ENCODE measurements around the gene SLC25A21. TPM values are rescaled to one million over a fixed set of nuclear protein-coding genes. Genes with fewer than 3 reads are reported as not detected.

The SLC25A21 gene
- total RNA-seq, 1 donor from 2014 or later = not detected

- Mint-ChIP-seq H3K36me3 (ENCODE audit: low read depth) (no peaks in the 10 kb centered on the region), H3K27ac (no peak overlapping the region), H3K9me3 (no peaks in the 10 kb centered on the region), H3K4me1 (no peaks in the 10 kb centered on the region), H3K27me3 (no peaks in the 10 kb centered on the region), H3K4me3 (no peak overlapping the region)
- TF ChIP-seq, protein P1, sequence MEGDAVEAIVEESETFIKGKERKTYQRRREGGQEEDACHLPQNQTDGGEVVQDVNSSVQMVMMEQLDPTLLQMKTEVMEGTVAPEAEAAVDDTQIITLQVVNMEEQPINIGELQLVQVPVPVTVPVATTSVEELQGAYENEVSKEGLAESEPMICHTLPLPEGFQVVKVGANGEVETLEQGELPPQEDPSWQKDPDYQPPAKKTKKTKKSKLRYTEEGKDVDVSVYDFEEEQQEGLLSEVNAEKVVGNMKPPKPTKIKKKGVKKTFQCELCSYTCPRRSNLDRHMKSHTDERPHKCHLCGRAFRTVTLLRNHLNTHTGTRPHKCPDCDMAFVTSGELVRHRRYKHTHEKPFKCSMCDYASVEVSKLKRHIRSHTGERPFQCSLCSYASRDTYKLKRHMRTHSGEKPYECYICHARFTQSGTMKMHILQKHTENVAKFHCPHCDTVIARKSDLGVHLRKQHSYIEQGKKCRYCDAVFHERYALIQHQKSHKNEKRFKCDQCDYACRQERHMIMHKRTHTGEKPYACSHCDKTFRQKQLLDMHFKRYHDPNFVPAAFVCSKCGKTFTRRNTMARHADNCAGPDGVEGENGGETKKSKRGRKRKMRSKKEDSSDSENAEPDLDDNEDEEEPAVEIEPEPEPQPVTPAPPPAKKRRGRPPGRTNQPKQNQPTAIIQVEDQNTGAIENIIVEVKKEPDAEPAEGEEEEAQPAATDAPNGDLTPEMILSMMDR (IDR thresholded peaks at IDR 0.05) = no peak
- CTCF ChIA-PET = no interaction called here
- ATAC-seq (ENCODE audit: low read depth) (no peak), DNase-seq (no peak)
- POLR2A ChIA-PET = no interaction called here
- intact Hi-C loops (cut with micrococcal nuclease) = no loop called here
Observed at GRCh38 chr14:36939265-36939664, 233.1 kb downstream of the SLC25A21 start.

GRCh38 chr14:36938678-36939077 lies 233.7 kb downstream of the SLC25A21 start:
- POLR2A ChIA-PET = no interaction called here
- TF ChIP-seq, protein P1 (IDR thresholded peaks at IDR 0.05) = no peak
- H3K36me3 Mint-ChIP-seq (ENCODE audit: low read depth) = no peaks in the 10 kb centered on the region
- H3K4me3 Mint-ChIP-seq = no peak overlapping the region
- H3K27ac Mint-ChIP-seq = no peak overlapping the region
- H3K27me3 Mint-ChIP-seq = no peaks in the 10 kb centered on the region
- ATAC-seq (ENCODE audit: low read depth) (no peak), DNase-seq (no peak)
- intact Hi-C loops (cut with micrococcal nuclease) = no loop called here
- CTCF ChIA-PET = no interaction called here
- H3K9me3 Mint-ChIP-seq = no peaks in the 10 kb centered on the region
- H3K4me1 Mint-ChIP-seq = no peaks in the 10 kb centered on the region

DNA sequence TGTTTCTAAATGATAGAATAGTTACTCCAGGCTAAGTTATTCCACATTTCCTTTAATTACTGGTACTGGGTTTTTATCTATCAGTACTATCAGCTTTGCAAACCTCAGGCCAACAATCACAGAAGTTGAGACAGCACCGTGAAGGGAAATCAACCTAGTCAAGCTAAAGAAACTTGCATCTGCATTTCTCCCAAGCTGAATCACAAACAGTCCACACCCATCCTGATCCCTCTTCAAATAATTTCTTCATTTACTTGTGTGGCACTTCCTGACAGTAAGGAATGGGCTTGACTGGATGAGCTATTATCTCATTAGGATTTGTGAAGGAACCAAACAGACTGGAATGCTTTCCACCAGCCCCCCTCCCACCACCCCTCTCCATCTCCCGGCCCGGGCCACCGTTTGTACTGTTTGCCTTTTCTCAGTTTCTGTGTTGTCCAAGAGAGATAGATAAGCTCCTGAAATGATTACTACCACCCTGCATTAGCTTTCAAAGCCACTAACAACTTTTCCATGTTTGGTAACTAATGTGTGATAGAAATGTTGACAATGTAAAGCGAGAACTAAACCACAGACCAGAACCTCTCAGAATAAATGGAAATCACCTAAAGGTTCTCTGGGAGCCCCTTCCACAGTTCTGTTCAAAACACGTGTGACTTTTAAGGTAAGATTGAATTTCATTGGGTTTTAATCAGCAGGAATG lies 236.3 kb downstream of the SLC25A21 start:
- Mint-ChIP-seq H3K4me1 (no peaks in the 10 kb centered on the region), H3K9me3 (no peaks in the 10 kb centered on the region), H3K27ac (no peak overlapping the region), H3K27me3 (no peaks in the 10 kb centered on the region), H3K36me3 (ENCODE audit: low read depth) (no peaks in the 10 kb centered on the region), H3K4me3 (no peak overlapping the region)
- no peak for DNase-seq
- TF ChIP-seq, protein P1 (IDR thresholded peaks at IDR 0.05) = no peak
- intact Hi-C loops (cut with micrococcal nuclease) = no loop called here
- ChIA-PET POLR2A (no interaction called here), CTCF (no interaction called here)
- no peak for ATAC-seq (ENCODE audit: low read depth)

- no peak overlapping the region for H3K4me3 Mint-ChIP-seq
- ATAC-seq (ENCODE audit: low read depth) (no peak), DNase-seq (no peak)
- CTCF ChIA-PET = interaction anchor here (1.8 kb wide), 1 partner anchor 7 kb away, joined by 6 read pairs; no protein-coding TSS in a partner anchor
- no peaks in the 10 kb centered on the region for H3K36me3 Mint-ChIP-seq (ENCODE audit: low read depth)
- no peaks in the 10 kb centered on the region for H3K4me1 Mint-ChIP-seq
- POLR2A ChIA-PET = no interaction called here
- no peaks in the 10 kb centered on the region for H3K9me3 Mint-ChIP-seq
- TF ChIP-seq, protein P1 (IDR thresholded peaks at IDR 0.05) = no peak
- no peaks in the 10 kb centered on the region for H3K27me3 Mint-ChIP-seq
- no peak overlapping the region for H3K27ac Mint-ChIP-seq
- intact Hi-C loops (cut with micrococcal nuclease) = no loop called here
Observed at GRCh38 chr14:36934304-36934703, 238.1 kb downstream of the SLC25A21 start.

- no peak for DNase-seq
- no peaks in the 10 kb centered on the region for H3K36me3 Mint-ChIP-seq (ENCODE audit: low read depth)
- intact Hi-C loops (cut with micrococcal nuclease) = no loop called here
- TF ChIP-seq, protein P1 (IDR thresholded peaks at IDR 0.05) = no peak
- H3K4me3 Mint-ChIP-seq = no peak overlapping the region
- H3K27me3 Mint-ChIP-seq = no peaks in the 10 kb centered on the region
- ChIA-PET CTCF (no interaction called here), POLR2A (no interaction called here)
- no peaks in the 10 kb centered on the region for H3K4me1 Mint-ChIP-seq
- ATAC-seq (ENCODE audit: low read depth) = no peak
- H3K27ac Mint-ChIP-seq = no peak overlapping the region
- H3K9me3 Mint-ChIP-seq = peaks cover 3% of the 10 kb centered on the region
Observed at GRCh38 chr14:36931791-36932190, 240.6 kb downstream of the SLC25A21 start.

Data from activated B cell treated with CpG ODN at 0.5 μM for 24 hours (primary cell).